Left kidney (tissue), 2 donors: ENCODE measurements around the gene ADRB2. TPM values are rescaled to one million over a fixed set of nuclear protein-coding genes. Genes with fewer than 3 reads are reported as not detected.
"Not testable (repeated sequence)": the region's sequence is repeated elsewhere in the genome, so short reads cannot be mapped to it uniquely, and the experiment has no call there.

ENCODE experiments used
- DNase-seq: peaks from one replicate; pipeline ENCODE4 v3.0.0-alpha.2; 2013
- polyA plus RNA-seq: library from polyadenylated mRNA; unstranded; fragments of 120-200 nt; gene quantifications from one replicate; pipeline ENCODE4 v1.2.1, GENCODE V29; 2013; ENCODE audit not compliant: insufficient read length

The ADRB2 gene
- polyA plus RNA-seq, 1 donor: 0.27 TPM

DNA sequence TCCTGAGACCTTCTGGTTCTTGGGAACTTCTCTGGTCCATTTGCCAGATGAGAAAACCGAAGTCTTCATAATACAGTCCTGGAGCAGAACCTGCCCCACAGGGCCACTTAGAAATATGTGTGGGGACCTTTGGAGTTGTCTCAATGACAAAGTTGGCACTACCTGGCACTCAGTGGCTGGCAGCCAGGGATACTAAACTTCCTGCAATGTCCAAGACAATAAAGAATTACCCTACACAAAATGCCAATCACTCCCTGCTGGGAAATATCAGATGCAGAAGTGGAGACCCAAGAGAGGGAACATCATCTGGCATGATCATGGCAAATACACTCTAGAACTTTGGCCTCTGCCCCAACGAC is 29.6 kb downstream of the ADRB2 start:
- no peak for DNase-seq

DNA sequence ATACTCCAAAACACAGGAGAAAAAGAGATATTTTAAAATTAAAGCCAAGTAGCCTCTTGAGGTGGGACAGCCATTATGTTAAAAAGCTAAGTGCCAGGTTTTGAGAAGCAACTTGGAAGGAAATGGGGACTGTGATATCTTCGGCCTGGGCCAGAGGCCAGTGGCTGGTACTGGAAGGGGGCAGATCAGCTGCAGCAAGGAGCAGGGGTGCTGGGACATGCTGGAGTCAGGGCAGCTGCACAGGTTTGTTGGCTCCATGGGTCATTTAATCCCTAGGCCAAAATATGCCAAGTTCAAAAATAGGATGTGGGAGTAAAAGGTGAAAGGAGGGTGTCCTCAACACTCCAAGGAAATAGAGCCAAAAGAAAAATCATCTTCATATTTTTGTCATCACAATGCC is 30.0 kb downstream of the ADRB2 start:
- no peak for DNase-seq

DNA sequence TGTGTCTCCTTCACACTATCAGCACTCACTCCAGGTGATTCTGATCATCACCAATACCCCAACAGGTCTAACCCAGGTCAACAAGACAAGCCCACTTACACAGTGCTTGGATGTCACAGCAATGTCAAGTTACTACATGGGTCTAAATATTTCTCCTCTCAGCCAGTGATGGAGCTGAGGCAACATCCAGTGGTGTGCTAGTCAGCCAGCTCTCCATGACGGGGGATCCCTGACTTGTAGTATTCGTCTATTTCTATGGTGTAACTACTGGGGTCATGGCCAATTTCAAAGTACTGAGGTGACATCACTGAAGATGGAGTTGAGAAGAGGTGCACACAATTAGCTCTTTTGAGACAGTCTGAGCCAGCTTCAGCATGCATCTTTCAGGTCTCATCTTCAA is 31.1 kb downstream of the ADRB2 start:
- DNase-seq: no peak

DNA sequence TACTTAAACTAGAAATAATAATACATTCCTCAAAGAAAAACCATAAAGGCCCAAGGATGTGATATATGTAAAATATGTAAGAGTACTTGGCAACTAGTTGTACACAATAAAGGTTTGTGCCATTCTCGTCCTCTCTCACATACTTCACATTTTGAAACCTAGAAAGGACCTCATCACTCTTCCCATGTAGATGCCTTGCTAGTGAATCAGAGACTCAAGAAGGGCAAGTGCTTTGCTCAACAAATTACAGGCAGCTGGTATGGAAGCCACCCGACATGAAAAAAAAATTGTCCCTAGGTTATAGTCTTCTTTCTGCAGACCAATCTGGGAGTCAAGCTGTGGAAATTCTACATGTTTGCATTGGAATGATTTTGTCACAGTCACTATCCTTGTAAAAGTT is 31.7 kb downstream of the ADRB2 start:
- no peak for DNase-seq

DNA sequence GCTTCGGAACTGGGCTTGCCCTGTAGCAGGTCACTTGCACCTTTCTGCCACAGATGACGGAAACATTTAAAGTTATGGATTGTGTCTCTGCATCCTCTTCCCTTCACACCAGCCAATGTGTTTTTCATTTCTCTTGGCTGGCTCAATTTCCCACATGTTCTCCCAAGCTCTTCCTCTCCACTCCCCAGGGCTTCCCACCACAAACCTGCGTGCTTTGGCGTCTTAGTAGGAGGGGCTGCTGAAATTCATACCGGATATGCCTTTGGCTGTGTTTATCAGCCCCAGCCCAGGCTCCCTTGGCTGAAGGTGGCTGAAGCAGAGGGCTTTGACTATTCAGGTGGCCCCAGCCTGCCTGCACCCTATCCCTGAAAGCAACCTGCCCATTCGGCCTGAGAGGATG is 32.1 kb downstream of the ADRB2 start:
- DNase-seq: no peak

DNA sequence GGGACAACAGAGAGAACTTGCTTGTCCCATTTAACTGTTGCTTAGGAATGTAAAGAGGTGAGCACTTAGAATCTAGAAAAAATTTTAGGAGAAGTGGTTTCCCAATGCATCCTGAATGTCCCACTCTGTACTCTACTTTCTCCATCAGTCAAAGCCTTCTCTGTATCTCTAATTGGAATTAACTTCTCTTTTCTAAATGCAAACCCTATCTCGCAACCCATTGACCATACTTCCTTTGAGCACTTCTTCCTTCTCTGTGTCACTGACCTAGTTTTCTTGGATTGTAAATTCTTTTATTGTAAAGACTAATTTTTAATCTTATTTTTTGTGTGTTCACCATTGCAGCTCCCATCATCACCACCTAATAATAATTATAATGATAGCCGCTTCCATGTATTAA is 33.3 kb downstream of the ADRB2 start:
- DNase-seq: no peak

DNA sequence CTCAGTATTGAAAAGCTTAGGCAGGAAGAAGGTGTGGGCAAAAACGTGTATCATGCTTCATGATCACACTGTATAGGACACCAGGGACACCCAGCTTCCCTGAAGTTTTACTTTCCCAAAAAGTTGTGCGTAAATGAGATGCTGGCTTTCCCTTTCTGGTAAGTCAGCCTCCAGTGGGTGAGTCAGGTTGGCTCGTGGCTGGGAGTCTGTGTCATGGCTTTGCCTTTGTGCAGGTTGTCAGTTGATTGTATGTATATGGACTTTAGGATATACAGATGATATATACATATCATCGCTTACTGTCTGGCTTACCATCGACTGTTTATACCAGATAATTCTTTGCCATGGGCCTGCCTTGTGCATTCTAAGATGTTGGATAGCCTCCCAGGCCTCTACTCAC is 34.2 kb downstream of the ADRB2 start:
- DNase-seq: no peak

DNA sequence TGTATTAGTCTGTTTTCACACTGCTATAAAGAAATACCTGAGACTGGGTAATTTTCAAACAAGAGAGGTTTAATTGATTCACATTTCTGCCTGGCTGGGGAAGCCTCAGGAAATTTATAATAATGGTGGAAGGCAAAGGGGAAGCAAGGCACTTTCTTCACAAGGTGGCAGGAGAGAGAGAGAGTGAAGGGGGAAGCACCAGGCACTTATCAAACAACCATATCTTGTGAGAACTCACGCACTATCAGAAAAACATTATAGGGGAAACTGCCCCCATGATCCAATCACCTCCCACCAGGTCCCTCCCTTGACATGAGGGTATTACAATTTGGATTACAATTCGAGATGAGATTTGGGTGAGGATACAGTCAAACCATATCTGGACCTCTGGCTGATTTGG is 34.7 kb downstream of the ADRB2 start:
- no peak for DNase-seq

DNA sequence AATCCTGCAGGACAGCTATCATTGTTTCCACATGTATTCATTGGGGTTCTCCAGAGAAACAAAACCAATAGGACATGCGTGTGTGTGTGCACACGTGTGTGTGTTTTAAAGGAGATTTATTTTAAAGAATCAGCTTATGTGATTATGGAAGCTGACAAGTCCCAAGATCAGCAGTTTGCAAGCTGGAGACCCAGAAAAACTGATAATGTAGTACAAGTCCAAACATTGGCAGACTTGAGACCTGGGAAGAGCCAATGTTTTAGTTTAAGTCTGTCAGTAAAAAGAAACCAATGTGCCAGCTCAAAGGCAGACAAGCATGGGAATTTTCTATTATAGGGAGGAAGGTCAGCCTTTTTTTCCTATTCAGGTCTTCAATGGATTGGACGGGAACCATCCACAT is 35.3 kb downstream of the ADRB2 start:
- DNase-seq: no peak

DNA sequence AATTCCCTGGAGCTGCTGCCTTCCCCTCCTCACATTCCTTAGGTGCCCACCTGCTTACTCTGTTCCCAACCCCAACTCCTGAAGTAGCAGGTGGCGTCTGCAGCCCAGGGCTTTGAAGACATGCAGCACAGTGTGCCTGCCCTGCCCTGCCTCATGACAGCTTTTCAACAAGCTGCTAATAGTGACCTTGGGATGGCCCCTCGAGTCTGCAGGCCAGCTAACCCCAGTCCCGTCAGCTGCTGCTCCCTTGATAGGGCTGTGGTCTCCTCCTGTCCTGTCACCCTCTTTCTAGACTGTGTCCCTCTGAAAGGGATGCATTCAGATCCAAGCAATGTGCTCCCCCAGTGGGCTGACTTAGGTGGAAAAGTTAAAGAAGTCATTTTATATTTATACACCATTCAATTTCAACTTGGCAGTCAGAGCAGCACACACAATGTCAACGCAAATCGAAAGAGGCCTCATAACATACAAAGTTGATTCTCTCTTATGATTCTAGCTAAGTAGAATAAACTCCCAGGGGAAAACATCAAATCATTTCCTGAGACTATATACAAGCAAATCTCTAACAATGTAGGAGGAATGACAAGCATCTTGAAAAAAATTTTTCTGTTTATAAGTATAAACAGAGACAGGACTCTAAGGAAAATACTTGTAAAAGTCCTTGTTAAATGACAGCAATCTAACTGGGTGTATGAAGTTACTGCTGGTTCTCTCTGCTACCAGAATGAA is 37.9 kb downstream of the ADRB2 start:
- no peak for DNase-seq

DNA sequence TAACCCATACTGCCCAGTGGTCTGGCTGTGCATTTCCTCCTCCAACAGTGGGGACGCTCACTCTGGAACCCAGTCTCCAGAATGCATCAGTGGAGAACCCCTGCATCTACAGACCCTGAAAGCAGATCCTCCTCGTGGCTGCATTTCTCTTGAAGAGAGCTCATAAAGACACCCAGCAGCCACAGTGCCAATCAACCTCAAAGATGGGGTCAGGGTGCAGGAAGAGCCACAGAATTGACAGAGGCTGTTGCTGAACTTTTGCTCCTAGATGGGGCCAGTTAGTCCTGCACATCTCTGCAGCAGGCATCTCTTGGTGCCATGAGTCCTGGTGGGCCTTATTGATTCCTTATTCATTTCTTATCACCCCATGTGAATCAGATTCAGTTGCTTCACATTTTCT is 39.6 kb downstream of the ADRB2 start:
- DNase-seq: no peak

DNA sequence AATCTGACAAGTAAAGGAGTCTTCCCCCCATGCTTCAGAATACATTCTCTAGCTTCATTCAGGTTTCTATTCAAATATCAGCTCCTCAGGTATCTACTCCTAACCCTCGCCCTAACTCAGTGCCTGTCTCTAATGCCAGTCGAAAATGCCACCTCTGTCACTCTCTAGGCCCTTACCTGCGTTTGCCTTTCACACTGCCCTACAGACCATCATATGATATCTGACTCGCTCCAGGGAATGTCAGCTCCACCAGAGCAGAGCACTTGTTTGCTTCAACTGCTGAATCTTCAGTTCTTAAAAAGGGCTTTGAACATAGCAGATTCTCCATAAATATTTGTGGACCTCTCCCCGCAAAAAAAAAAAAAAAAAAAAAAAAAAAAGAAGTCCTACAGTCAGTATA is 46.7 kb downstream of the ADRB2 start:
- no peak for DNase-seq

DNA sequence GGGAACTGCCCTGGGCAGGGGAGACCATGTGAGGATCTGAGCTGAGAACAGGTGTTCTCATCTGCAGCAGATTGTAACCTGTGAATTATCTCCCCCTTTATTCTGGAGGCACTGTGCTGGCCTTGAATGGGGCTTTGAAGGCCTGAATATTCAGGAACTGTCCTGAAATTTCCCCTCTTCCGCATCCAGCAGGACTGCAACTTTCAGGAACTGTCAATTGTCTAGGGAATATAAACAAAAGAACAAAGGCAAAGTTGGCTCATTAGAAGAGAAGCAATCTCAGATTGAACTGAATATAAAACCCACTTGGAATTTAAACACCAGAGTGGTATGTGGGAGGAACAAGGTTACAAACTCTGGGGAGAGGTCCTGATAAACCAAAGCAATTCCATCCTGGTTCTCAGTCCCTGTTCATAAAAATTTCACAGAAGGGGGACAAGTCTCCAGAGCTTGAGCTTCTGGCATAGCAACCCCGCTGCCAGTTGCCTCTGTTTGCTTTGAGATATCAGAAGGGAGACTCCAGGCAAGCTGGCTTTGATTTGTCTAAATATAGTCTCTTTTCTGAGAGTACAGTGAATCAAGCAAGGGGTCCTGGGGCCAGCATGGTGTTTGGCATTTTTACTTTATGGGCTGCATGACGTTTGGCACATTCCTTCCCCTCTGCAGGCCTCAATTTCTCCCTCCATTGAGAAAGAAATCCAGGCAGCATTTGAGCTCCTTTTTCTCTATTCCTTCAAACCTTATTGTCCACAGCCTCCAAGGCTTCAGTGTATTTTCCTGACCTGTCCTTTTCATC is 47.5 kb downstream of the ADRB2 start:
- DNase-seq: no peak

DNA sequence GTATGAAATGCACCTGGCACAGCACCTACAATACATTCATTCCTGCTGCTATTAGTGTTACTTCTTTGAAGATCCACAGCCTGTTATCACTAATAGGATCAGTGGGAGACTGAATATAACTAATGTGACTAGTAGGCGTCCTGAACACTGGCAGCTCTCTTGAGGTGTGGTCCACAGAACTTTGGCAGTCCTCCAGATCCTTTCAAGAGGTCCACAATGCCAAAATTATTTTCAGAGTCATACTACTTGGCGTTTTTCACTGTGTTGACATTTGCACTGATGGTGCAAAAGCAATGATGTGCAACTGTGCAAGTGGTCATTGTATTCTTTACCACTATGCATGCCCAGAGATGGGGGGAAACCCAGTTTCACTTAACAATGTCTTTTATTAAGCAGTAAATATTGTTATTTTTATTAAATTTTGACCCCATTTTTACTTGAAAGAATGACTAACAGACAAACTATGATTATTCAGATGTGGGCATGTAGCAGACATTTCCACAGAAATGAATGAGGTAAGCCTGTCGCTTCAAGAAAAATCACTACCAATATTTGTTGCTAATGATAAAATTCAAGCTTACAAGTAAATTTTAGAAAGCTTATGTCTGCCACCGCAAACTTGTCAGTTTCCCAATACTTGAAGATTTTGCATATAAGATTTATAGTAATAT is 48.9 kb downstream of the ADRB2 start:
- no peak for DNase-seq

DNA sequence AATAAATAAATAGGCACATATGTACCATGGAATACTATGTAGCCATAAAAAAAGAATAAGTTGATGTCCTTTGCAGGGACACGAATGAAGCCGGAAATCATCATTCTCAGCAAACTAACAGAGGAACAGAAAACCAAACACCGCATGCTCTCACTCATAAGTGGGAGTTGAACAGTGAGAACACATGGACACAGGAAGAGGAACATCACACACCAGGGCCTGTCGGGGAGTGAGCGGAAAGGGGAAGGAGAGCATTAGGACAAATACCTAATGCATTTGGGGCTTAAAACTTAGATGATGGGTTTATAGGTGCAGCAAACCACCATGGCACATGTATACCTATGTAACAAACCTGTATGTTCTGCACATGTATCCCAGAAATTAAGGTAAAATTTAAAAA is 51.0 kb downstream of the ADRB2 start:
- not testable (repeated sequence) for DNase-seq

Other genes with a start within 250 kb of the ADRB2 start
- not detected for gene HTR4, start 172.1 kb upstream of the ADRB2 start, polyA plus RNA-seq
- 0.96 TPM for gene SH3TC2, start 236.5 kb downstream of the ADRB2 start, polyA plus RNA-seq